Nephron (organoid): ENCODE data around the gene GK.
A peak's percentile ranks its signal among the peaks of the same experiment; 100 is the strongest.

Source experiments
- H3K27ac Mint-ChIP-seq, 3 experiments: 2 replicates each; pipeline ENCODE4 v1.8.0; 2020; ENCODE audit warnings: mixed read lengths in 3 of 3, mild to moderate bottlenecking in 2 of 3, moderate library complexity in 1 of 3
- H3K27me3 Mint-ChIP-seq: 2 replicates; pipeline ENCODE4 v1.8.0; 2021; ENCODE audit warnings: low read depth, mild to moderate bottlenecking, moderate library complexity, mixed read lengths
- H3K36me3 Mint-ChIP-seq: 2 replicates; pipeline ENCODE4 v1.8.0; 2020; ENCODE audit warnings: low read depth, mixed read lengths
- H3K4me1 Mint-ChIP-seq: 2 replicates; pipeline ENCODE4 v1.8.0; 2020; ENCODE audit warnings: mixed read lengths
- H3K4me3 Mint-ChIP-seq, 3 experiments: 2 replicates each; pipeline ENCODE4 v1.8.0; 2020; ENCODE audit warnings: mild to moderate bottlenecking in 3 of 3, mixed read lengths in 3 of 3, moderate library complexity in 2 of 3
- H3K9me3 Mint-ChIP-seq: 2 replicates; pipeline ENCODE4 v1.8.0; 2020; ENCODE audit warnings: mixed read lengths
- TF ChIP-seq, protein P1 (sequence below), 3 experiments: fragments of 200-600 bp; sonication (generic); IDR thresholded peaks; one replicate each; pipeline ENCODE4 v1.5.0; 2021; ENCODE audit warnings: antibody characterized with exemption in 3 of 3; ENCODE audit not compliant: unreplicated experiment in 3 of 3

The GK gene

DNA sequence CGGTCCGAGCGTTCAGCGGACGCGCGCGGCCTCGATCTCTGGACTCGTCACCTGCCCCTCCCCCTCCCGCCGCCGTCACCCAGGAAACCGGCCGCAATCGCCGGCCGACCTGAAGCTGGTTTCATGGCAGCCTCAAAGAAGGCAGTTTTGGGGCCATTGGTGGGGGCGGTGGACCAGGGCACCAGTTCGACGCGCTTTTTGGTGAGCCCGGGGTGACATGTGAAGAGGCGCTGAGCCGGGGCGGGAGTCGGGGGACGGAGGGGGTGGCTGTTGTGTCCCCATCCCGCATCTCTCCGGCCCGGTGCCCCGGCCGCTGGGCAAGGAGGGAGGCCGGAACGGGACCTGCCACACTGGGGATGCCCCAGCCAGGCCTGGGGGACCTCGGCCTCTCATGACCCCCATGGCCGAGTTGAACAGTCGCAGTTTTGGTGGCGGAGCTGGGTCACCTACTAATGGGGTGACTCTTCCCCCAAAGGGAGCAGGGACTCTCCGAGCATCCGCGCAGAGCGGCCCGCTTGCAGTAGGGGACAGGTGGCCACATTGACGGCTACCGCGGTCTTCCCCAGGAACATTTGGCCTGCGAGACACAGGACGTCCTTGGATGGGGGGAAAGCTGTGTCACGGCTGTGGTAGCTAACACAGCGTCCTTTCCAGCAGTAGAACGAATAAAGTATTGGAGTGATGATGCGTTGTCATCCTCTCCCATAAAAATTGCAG, at the start of gene GK:
GK (plus strand) TSS at position 9 of the 717 bp plus-strand sequence; CDS start at position 124, 115 bp downstream.
- H3K9me3 Mint-ChIP-seq = no peaks in the 10 kb centered on the region
- H3K36me3 Mint-ChIP-seq = no peaks in the 10 kb centered on the region
- H3K4me1 Mint-ChIP-seq = no peaks in the 10 kb centered on the region
- TF ChIP-seq, protein P1, sequence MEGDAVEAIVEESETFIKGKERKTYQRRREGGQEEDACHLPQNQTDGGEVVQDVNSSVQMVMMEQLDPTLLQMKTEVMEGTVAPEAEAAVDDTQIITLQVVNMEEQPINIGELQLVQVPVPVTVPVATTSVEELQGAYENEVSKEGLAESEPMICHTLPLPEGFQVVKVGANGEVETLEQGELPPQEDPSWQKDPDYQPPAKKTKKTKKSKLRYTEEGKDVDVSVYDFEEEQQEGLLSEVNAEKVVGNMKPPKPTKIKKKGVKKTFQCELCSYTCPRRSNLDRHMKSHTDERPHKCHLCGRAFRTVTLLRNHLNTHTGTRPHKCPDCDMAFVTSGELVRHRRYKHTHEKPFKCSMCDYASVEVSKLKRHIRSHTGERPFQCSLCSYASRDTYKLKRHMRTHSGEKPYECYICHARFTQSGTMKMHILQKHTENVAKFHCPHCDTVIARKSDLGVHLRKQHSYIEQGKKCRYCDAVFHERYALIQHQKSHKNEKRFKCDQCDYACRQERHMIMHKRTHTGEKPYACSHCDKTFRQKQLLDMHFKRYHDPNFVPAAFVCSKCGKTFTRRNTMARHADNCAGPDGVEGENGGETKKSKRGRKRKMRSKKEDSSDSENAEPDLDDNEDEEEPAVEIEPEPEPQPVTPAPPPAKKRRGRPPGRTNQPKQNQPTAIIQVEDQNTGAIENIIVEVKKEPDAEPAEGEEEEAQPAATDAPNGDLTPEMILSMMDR (IDR thresholded peaks at IDR 0.05; ENCODE audit: unreplicated experiment in 3 of 3) = no peak
- H3K27ac Mint-ChIP-seq = peak within 1 kb of the TSS; percentile 44 to 88 (median 81)
- H3K4me3 Mint-ChIP-seq = peak within 1 kb of the TSS; percentile 81 to 93 (median 92)
- H3K27me3 Mint-ChIP-seq = no peaks in the 10 kb centered on the region

DNA sequence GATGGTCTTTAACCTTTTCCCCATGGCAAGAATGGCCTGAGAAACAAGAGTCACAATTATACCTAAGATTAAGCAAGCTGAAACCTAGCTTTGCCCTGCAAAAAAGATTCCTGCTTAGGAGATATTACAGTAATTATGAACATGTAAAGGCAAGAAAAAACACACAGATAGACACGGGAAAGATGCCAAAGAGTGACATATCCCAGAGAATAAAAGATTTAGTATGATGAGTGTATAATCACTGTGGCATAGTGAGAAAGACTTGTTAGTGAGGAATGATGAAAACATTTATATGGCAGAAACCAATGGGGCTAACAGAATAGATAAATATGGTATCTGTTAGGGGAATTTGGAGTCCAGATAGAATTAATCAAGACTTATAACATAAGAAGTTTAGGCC, 46.1 kb upstream of the GK start:
- TF ChIP-seq, protein P1 (IDR thresholded peaks at IDR 0.05; ENCODE audit: unreplicated experiment in 3 of 3) = no peak

DNA sequence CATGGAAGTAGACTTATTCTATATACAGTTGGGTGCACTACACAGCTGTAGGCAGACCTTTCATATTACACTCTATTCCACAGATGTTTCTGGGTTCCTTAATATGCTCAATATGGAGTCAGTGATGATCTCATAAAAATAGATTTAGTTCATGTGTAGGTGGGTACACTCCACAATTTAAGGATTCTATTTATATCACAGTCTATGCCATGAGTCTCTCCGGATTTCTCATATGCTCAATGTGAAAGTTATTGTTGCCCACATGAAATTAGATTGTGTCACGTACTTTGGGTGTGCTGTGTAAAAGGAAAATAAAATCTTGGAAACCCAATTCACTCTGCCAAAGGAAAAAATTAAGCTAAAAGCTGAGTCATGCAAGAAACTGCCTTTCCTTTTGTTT, 43.2 kb upstream of the GK start:
- H3K9me3 Mint-ChIP-seq = no peaks in the 10 kb centered on the region
- no peaks in the 10 kb centered on the region for H3K36me3 Mint-ChIP-seq
- H3K4me1 Mint-ChIP-seq = no peaks in the 10 kb centered on the region
- no peaks in the 10 kb centered on the region for H3K27me3 Mint-ChIP-seq
- no peak overlapping the region for H3K4me3 Mint-ChIP-seq
- TF ChIP-seq, protein P1 (IDR thresholded peaks at IDR 0.05; ENCODE audit: unreplicated experiment in 3 of 3) = no peak
- H3K27ac Mint-ChIP-seq = no peak overlapping the region

More for the DNA sequence above, 46.1 kb upstream of the GK start:
- Mint-ChIP-seq H3K27me3 (no peaks in the 10 kb centered on the region), H3K36me3 (no peaks in the 10 kb centered on the region), H3K9me3 (peaks cover 10% of the 10 kb centered on the region), H3K4me1 (no peaks in the 10 kb centered on the region), H3K27ac (no peak overlapping the region), H3K4me3 (no peak overlapping the region)

DNA sequence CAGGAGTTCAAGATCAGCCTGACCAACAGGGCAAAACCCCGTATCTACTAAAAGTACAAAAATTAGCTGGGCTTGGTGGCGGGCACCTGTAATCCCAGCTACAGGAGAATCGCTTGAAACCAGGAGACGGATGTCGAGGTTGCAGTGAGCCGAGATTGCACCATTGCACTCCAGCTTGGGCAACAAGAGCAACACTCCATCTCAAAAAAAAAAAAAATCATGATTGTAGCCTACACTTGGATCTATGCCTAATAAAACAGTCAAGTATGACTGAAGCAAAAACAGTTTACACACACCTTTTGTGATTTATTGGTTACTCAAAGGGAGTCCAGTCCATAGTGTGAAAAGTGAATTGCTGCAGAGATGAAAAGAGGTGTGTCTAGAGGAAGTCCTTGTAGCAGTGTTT, 41.0 kb upstream of the GK start:
- no peaks in the 10 kb centered on the region for H3K4me1 Mint-ChIP-seq
- TF ChIP-seq, protein P1 (IDR thresholded peaks at IDR 0.05; ENCODE audit: unreplicated experiment in 3 of 3) = no peak
- H3K9me3 Mint-ChIP-seq = peaks cover 8% of the 10 kb centered on the region
- H3K27ac Mint-ChIP-seq = no peak overlapping the region
- H3K36me3 Mint-ChIP-seq = no peaks in the 10 kb centered on the region
- H3K27me3 Mint-ChIP-seq = no peaks in the 10 kb centered on the region
- no peak overlapping the region for H3K4me3 Mint-ChIP-seq

DNA sequence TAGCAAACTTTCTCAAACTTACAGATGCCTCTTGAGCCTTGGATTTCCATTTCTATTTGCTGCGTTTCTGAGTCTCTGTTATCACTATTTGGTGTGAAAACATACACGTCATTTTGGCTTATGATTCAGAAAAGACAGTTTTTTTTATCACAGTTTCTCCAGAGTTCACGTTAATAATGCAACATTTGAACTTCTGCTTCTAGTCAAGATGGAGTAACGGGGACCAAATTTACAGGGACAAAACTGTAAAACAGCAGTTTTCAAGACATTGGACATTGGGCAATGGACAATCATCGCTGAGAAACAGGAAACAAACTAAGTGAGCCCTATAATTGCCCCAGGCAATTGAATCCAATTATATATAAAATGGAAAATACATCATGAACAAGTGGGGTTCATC, 39.5 kb upstream of the GK start:
- TF ChIP-seq, protein P1 (IDR thresholded peaks at IDR 0.05; ENCODE audit: unreplicated experiment in 3 of 3) = no peak
- H3K27ac Mint-ChIP-seq = no peak overlapping the region
- no peaks in the 10 kb centered on the region for H3K27me3 Mint-ChIP-seq
- no peaks in the 10 kb centered on the region for H3K36me3 Mint-ChIP-seq
- no peaks in the 10 kb centered on the region for H3K4me1 Mint-ChIP-seq
- no peak overlapping the region for H3K4me3 Mint-ChIP-seq
- H3K9me3 Mint-ChIP-seq = peaks cover 8% of the 10 kb centered on the region

DNA sequence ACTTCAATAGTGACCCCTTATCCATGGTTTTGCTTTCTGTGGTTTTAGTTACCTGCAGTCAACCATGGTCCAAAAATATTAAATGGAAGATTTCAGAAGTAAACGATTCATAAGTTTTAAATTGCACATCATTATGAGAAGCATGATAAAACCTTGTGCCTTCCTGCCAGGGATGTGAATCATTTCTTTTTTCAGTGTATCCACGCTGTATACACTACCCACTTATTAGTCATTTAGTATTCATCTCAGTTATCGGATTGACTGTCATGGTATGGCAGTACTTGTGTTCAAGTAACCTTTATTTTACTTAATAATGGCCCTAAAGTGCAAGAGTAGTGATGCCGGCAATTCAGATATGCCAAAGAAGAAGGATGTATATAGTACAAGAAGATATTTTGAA, 38.0 kb upstream of the GK start:
- no peak overlapping the region for H3K27ac Mint-ChIP-seq
- peaks cover 10% of the 10 kb centered on the region for H3K9me3 Mint-ChIP-seq
- TF ChIP-seq, protein P1 (IDR thresholded peaks at IDR 0.05; ENCODE audit: unreplicated experiment in 3 of 3) = no peak
- no peak overlapping the region for H3K4me3 Mint-ChIP-seq
- no peaks in the 10 kb centered on the region for H3K36me3 Mint-ChIP-seq
- H3K27me3 Mint-ChIP-seq = no peaks in the 10 kb centered on the region
- no peaks in the 10 kb centered on the region for H3K4me1 Mint-ChIP-seq
